ENCODE measurements around the gene ARHGEF37.

ARHGEF37 gene

GRCh38 chr5:149641600-149641999 lies 60.3 kb downstream of the ARHGEF37 start:
- H3K4me3 ChIP-seq (ENCODE audit: low read length, poor library complexity, severe bottlenecking), result no peak overlapping the region
- H3F3A ChIP-seq (ENCODE audit: low read depth), result peaks cover 1% of the 10 kb centered on the region; the same call in 1 of the 2 replicates
- no peaks in the 10 kb centered on the region for H3K27me3 ChIP-seq (ENCODE audit: insufficient read depth, low read length, poor library complexity, severe bottlenecking)
- no peak overlapping the region for H3K9ac ChIP-seq (ENCODE audit: low read depth, low read length, poor library complexity, severe bottlenecking)
- no peak for TF ChIP-seq EZH2phosphoT487 (IDR thresholded peaks at IDR 0.05; ENCODE audit: borderline replicate concordance)
- no peak for TF ChIP-seq CTCF (conservative IDR thresholded peaks at IDR 0.05; ENCODE audit: low read length)
- H3K79me2 ChIP-seq (ENCODE audit: insufficient read depth, low read length), result no peaks in the 10 kb centered on the region
- no peaks in the 10 kb centered on the region for H4K20me1 ChIP-seq (ENCODE audit: insufficient read depth, low read length, poor library complexity, severe bottlenecking)
- H3K4me2 ChIP-seq (ENCODE audit: low read depth, low read length, poor library complexity, severe bottlenecking), result no peak overlapping the region
- H3K4me1 ChIP-seq (ENCODE audit: insufficient read depth, low read length, poor library complexity, severe bottlenecking), result no peaks in the 10 kb centered on the region
- no peak overlapping the region for H2AFZ ChIP-seq (ENCODE audit: low read length)
- no peaks in the 10 kb centered on the region for H3K36me3 ChIP-seq (ENCODE audit: insufficient read depth, low read length)
- H3K9me2 ChIP-seq (replicated peaks; ENCODE audit: low read depth, low read length), result no peaks in the 10 kb centered on the region
- no peaks in the 10 kb centered on the region for H3K9me3 ChIP-seq (ENCODE audit: insufficient read depth, low read depth, low read length)

- H3K4me3 ChIP-seq (ENCODE audit: low read length, poor library complexity, severe bottlenecking), result no peak overlapping the region
- H3K4me1 ChIP-seq (ENCODE audit: insufficient read depth, low read length, poor library complexity, severe bottlenecking), result no peaks in the 10 kb centered on the region
- no peak overlapping the region for H3K9ac ChIP-seq (ENCODE audit: low read depth, low read length, poor library complexity, severe bottlenecking)
- H4K20me1 ChIP-seq (ENCODE audit: insufficient read depth, low read length, poor library complexity, severe bottlenecking), result no peaks in the 10 kb centered on the region
- H3K9me3 ChIP-seq (ENCODE audit: insufficient read depth, low read depth, low read length), result no peaks in the 10 kb centered on the region
- no peaks in the 10 kb centered on the region for H3K36me3 ChIP-seq (ENCODE audit: insufficient read depth, low read length)
- TF ChIP-seq EZH2phosphoT487 (IDR thresholded peaks at IDR 0.05; ENCODE audit: borderline replicate concordance) (no peak), CTCF (conservative IDR thresholded peaks at IDR 0.05; ENCODE audit: low read length) (no peak)
- H3K79me2 ChIP-seq (ENCODE audit: insufficient read depth, low read length), result no peaks in the 10 kb centered on the region
- H2AFZ ChIP-seq (ENCODE audit: low read length), result no peak overlapping the region; the same call in 1 of the 2 replicates
- no peaks in the 10 kb centered on the region for H3K27me3 ChIP-seq (ENCODE audit: insufficient read depth, low read length, poor library complexity, severe bottlenecking)
- H3K4me2 ChIP-seq (ENCODE audit: low read depth, low read length, poor library complexity, severe bottlenecking), result no peak overlapping the region
- no peaks in the 10 kb centered on the region for H3K9me2 ChIP-seq (replicated peaks; ENCODE audit: low read depth, low read length)
- peaks cover 2% of the 10 kb centered on the region; the same call in 1 of the 2 replicates for H3F3A ChIP-seq (ENCODE audit: low read depth)
Observed at GRCh38 chr5:149643781-149644180, 62.5 kb downstream of the ARHGEF37 start.

- no peak overlapping the region for H3K9ac ChIP-seq (ENCODE audit: low read depth, low read length, poor library complexity, severe bottlenecking)
- no peaks in the 10 kb centered on the region for H3K9me3 ChIP-seq (ENCODE audit: insufficient read depth, low read depth, low read length)
- H3F3A ChIP-seq (ENCODE audit: low read depth), result peaks cover 2% of the 10 kb centered on the region; the same call in 1 of the 2 replicates
- no peaks in the 10 kb centered on the region for H3K27me3 ChIP-seq (ENCODE audit: insufficient read depth, low read length, poor library complexity, severe bottlenecking)
- no peak overlapping the region for H3K4me2 ChIP-seq (ENCODE audit: low read depth, low read length, poor library complexity, severe bottlenecking)
- H3K4me1 ChIP-seq (ENCODE audit: insufficient read depth, low read length, poor library complexity, severe bottlenecking), result no peaks in the 10 kb centered on the region
- H3K9me2 ChIP-seq (replicated peaks; ENCODE audit: low read depth, low read length), result no peaks in the 10 kb centered on the region
- H3K4me3 ChIP-seq (ENCODE audit: low read length, poor library complexity, severe bottlenecking), result no peak overlapping the region
- H3K79me2 ChIP-seq (ENCODE audit: insufficient read depth, low read length), result no peaks in the 10 kb centered on the region
- no peak overlapping the region for H2AFZ ChIP-seq (ENCODE audit: low read length)
- H3K36me3 ChIP-seq (ENCODE audit: insufficient read depth, low read length), result no peaks in the 10 kb centered on the region
- no peak for TF ChIP-seq CTCF (conservative IDR thresholded peaks at IDR 0.05; ENCODE audit: low read length)
- no peak for TF ChIP-seq EZH2phosphoT487 (IDR thresholded peaks at IDR 0.05; ENCODE audit: borderline replicate concordance)
- no peaks in the 10 kb centered on the region for H4K20me1 ChIP-seq (ENCODE audit: insufficient read depth, low read length, poor library complexity, severe bottlenecking)
Observed at GRCh38 chr5:149644629-149645028, 63.3 kb downstream of the ARHGEF37 start.

Measured in Loucy (cell line).